DOHH2 (cell line): ENCODE data around the gene TIRAP.

Experiments
- EZH2phosphoT487 ChIP-seq: fragments of 200-600 bp; sonication (generic); IDR thresholded peaks from 2 replicates; pipeline ENCODE4 v1.6.1; 2017; ENCODE audit warnings: borderline replicate concordance, mild to moderate bottlenecking, antibody characterized with exemption, low read length, moderate library complexity, mixed read lengths
- TF ChIP-seq, protein P1 (sequence below): fragments of 200-600 bp; sonication (generic); IDR thresholded peaks from one replicate; pipeline ENCODE4 v1.5.1; 2014; ENCODE audit warnings: antibody characterized with exemption, mild to moderate bottlenecking, low read depth, low read length; ENCODE audit not compliant: poor library complexity, severe bottlenecking

- TF ChIP-seq, protein P1, sequence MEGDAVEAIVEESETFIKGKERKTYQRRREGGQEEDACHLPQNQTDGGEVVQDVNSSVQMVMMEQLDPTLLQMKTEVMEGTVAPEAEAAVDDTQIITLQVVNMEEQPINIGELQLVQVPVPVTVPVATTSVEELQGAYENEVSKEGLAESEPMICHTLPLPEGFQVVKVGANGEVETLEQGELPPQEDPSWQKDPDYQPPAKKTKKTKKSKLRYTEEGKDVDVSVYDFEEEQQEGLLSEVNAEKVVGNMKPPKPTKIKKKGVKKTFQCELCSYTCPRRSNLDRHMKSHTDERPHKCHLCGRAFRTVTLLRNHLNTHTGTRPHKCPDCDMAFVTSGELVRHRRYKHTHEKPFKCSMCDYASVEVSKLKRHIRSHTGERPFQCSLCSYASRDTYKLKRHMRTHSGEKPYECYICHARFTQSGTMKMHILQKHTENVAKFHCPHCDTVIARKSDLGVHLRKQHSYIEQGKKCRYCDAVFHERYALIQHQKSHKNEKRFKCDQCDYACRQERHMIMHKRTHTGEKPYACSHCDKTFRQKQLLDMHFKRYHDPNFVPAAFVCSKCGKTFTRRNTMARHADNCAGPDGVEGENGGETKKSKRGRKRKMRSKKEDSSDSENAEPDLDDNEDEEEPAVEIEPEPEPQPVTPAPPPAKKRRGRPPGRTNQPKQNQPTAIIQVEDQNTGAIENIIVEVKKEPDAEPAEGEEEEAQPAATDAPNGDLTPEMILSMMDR = peak; percentile 63
- TF ChIP-seq EZH2phosphoT487 = no peak
Measured at GRCh38 chr11:126307706-126308105, 24.8 kb downstream of the TIRAP start.
